ENCODE measurements around the gene PLCH2.

The PLCH2 gene

GRCh38 chr1:2533365-2533764 lies 57.3 kb downstream of the PLCH2 start:
- DNase-seq, result no peak
- intact Hi-C loops (cut with DNase I), result no loop called here

GRCh38 chr1:2534315-2534686 lies 58.2 kb downstream of the PLCH2 start:
- no peak for DNase-seq
- intact Hi-C loops (cut with DNase I), result no loop called here

GRCh38 chr1:2534687-2535441 lies 58.8 kb downstream of the PLCH2 start:
- peak in 23 of 42 donors; percentile 32 to 82 (median 62) for DNase-seq
- intact Hi-C loops (cut with DNase I), result no loop called here

GRCh38 chr1:2535455-2535854 lies 59.4 kb downstream of the PLCH2 start:
- intact Hi-C loops (cut with DNase I), result no loop called here
- no peak for DNase-seq

- DNase-seq, result no peak
- intact Hi-C loops (cut with DNase I), result no loop called here
These were observed 59.9 kb downstream of the PLCH2 start for GRCh38 chr1:2535981-2536380.

GRCh38 chr1:2537784-2538115 lies 61.7 kb downstream of the PLCH2 start:
- intact Hi-C loops (cut with DNase I), result no loop called here
- DNase-seq, result no peak

- no peak for DNase-seq
- intact Hi-C loops (cut with DNase I), result no loop called here
These were observed 62.3 kb downstream of the PLCH2 start for GRCh38 chr1:2538376-2538775.

- no peak for DNase-seq
- intact Hi-C loops (cut with DNase I), result no loop called here
These were observed 62.8 kb downstream of the PLCH2 start for GRCh38 chr1:2538872-2539271.

GRCh38 chr1:2539312-2539907 lies 63.3 kb downstream of the PLCH2 start:
- DNase-seq, result peak in 1 of 42 donors; percentile 37
- intact Hi-C loops (cut with DNase I), result no loop called here

- intact Hi-C loops (cut with DNase I), result no loop called here
- peak in 4 of 42 donors; percentile 11 to 50 (median 32) for DNase-seq
These were observed 64.9 kb downstream of the PLCH2 start for GRCh38 chr1:2540816-2541492.

GRCh38 chr1:2541619-2542245 lies 65.6 kb downstream of the PLCH2 start:
- intact Hi-C loops (cut with DNase I), result no loop called here
- no peak for DNase-seq

- intact Hi-C loops (cut with DNase I), result no loop called here
These were observed 66.3 kb downstream of the PLCH2 start for GRCh38 chr1:2542246-2542915.

GRCh38 chr1:2543543-2544092 lies 67.5 kb downstream of the PLCH2 start:
- intact Hi-C loops (cut with DNase I), result no loop called here
- peak in 34 of 42 donors; percentile 49 to 83 (median 70) for DNase-seq

More at GRCh38 chr1:2542246-2542915, 66.3 kb downstream of the PLCH2 start:
- peak in 1 of 42 donors; percentile 37 for DNase-seq

- intact Hi-C loops (cut with DNase I), result no loop called here
- DNase-seq, result peak in 17 of 42 donors; percentile 22 to 75 (median 48)
These were observed 68.2 kb downstream of the PLCH2 start for GRCh38 chr1:2544093-2544874.

GRCh38 chr1:2544875-2545640 lies 69.0 kb downstream of the PLCH2 start:
- intact Hi-C loops (cut with DNase I), result no loop called here
- DNase-seq, result peak in 9 of 42 donors; percentile 30 to 58 (median 50)

- intact Hi-C loops (cut with DNase I), result no loop called here
- peak in 40 of 42 donors; percentile 54 to 89 (median 79) for DNase-seq
These were observed 69.8 kb downstream of the PLCH2 start for GRCh38 chr1:2545754-2546514.

Data from head of caudate nucleus (tissue), 42 donors.